Neural cell (in vitro differentiated cells): ENCODE results near the gene IGSF11. TPM values are rescaled to one million over a fixed set of nuclear protein-coding genes. Genes with fewer than 3 reads are reported as not detected.

ENCODE experiments used
- H2AFZ ChIP-seq: fragments of 200-600, 300-800 bp; sonication (generic), shearing (Covaris generic); 2 replicates; pipeline ENCODE4 v1.6.0; 2014; ENCODE audit warnings: low read depth, mild to moderate bottlenecking, antibody characterized with exemption, low read length, moderate library complexity
- H3F3A ChIP-seq: fragments of 200-600 bp; shearing (Covaris generic); 2 replicates; pipeline ENCODE4 v1.6.1; 2016; ENCODE audit warnings: mild to moderate bottlenecking, moderate library complexity, mixed read lengths, antibody characterized with exemption, low read length; ENCODE audit not compliant: insufficient read depth, poor library complexity, severe bottlenecking
- H3K27ac ChIP-seq: fragments of 200-600, 300-800 bp; sonication (generic), shearing (Covaris generic); 2 replicates; pipeline ENCODE4 v1.5.1; 2014; ENCODE audit warnings: mild to moderate bottlenecking, low read length, moderate library complexity
- H3K27me3 ChIP-seq: fragments of 300-800, 200-600 bp; sonication (generic), shearing (Covaris generic); 2 replicates; pipeline ENCODE4 v1.6.0; 2014; ENCODE audit warnings: mild to moderate bottlenecking, low read depth, low read length, moderate library complexity; ENCODE audit not compliant: insufficient read depth
- H3K36me3 ChIP-seq: fragments of 300-800, 200-600 bp; sonication (generic), shearing (Covaris generic); 2 replicates; pipeline ENCODE4 v1.5.1; 2014; ENCODE audit warnings: mild to moderate bottlenecking, antibody characterized with exemption, low read length, moderate library complexity; ENCODE audit not compliant: insufficient read depth
- H3K4me2 ChIP-seq: fragments of 300-800, 200-600 bp; sonication (generic), shearing (Covaris generic); 2 replicates; pipeline ENCODE4 v1.6.0; 2014; ENCODE audit warnings: mild to moderate bottlenecking, low read length
- H3K4me3 ChIP-seq: fragments of 300-800, 200-600 bp; sonication (generic), shearing (Covaris generic); 2 replicates; pipeline ENCODE4 v1.5.1; 2014; ENCODE audit warnings: mild to moderate bottlenecking, low read length, moderate library complexity
- H3K79me2 ChIP-seq: fragments of 200-600 bp; shearing (Covaris generic); replicated peaks from 2 replicates; pipeline ENCODE4 v1.6.0; 2014; ENCODE audit warnings: mild to moderate bottlenecking, low read length, moderate library complexity; ENCODE audit not compliant: insufficient read depth
- H3K9ac ChIP-seq: fragments of 300-800, 200-600 bp; sonication (generic), shearing (Covaris generic); 2 replicates; pipeline ENCODE4 v1.6.1; 2016; ENCODE audit warnings: mild to moderate bottlenecking, low read length, mixed read lengths
- H3K9me2 ChIP-seq: fragments of 200-600 bp; shearing (Covaris generic); 2 replicates; pipeline ENCODE4 v1.6.1; 2016; ENCODE audit warnings: mild to moderate bottlenecking, low read length, mixed read lengths; ENCODE audit not compliant: insufficient read depth
- H3K9me3 ChIP-seq: fragments of 200-600, 300-800 bp; sonication (generic), shearing (Covaris generic); 2 replicates; pipeline ENCODE4 v1.6.1; 2016; ENCODE audit warnings: mild to moderate bottlenecking, mixed run types, low read length, moderate library complexity, mixed read lengths
- H4K20me1 ChIP-seq: fragments of 200-600 bp; shearing (Covaris generic); 2 replicates; pipeline ENCODE4 v1.6.1; 2016; ENCODE audit warnings: mild to moderate bottlenecking, mixed run types; ENCODE audit not compliant: insufficient read depth
- EP300 ChIP-seq: fragments of 450-650 bp; conservative IDR thresholded peaks from 2 replicates; pipeline ENCODE4 v1.6.1; 2014; ENCODE audit warnings: antibody characterized with exemption, mild to moderate bottlenecking, moderate library complexity; ENCODE audit not compliant: poor library complexity, severe bottlenecking
- EZH2 ChIP-seq: fragments of 200-600, 300-800 bp; shearing (Covaris generic), sonication (generic); IDR thresholded peaks from 2 replicates; pipeline ENCODE4 v1.6.1; 2014; ENCODE audit warnings: antibody characterized with exemption, low read length, borderline replicate concordance, mild to moderate bottlenecking; ENCODE audit not compliant: insufficient read depth, poor library complexity, severe bottlenecking
- MXI1 ChIP-seq: fragments of 450-650 bp; conservative IDR thresholded peaks from 2 replicates; pipeline ENCODE4 v1.6.1; 2014; ENCODE audit warnings: antibody characterized with exemption, mild to moderate bottlenecking; ENCODE audit not compliant: poor library complexity, severe bottlenecking
- POLR2AphosphoS5 ChIP-seq: IDR thresholded peaks from 2 replicates; pipeline ENCODE4 v1.6.1; 2012
- RAD21 ChIP-seq: fragments of 450-650 bp; conservative IDR thresholded peaks from 2 replicates; pipeline ENCODE4 v1.6.1; 2014; ENCODE audit warnings: antibody characterized with exemption, mild to moderate bottlenecking, moderate library complexity
- SMC3 ChIP-seq: fragments of 450-650 bp; conservative IDR thresholded peaks from 2 replicates; pipeline ENCODE4 v1.6.1; 2014; ENCODE audit warnings: antibody characterized with exemption, mild to moderate bottlenecking, moderate library complexity; ENCODE audit not compliant: poor library complexity
- TAF1 ChIP-seq: IDR thresholded peaks from 2 replicates; pipeline ENCODE4 v1.6.1; 2012; ENCODE audit warnings: low read depth
- polyA plus RNA-seq: library from polyadenylated mRNA; depleted of rRNA; stranded (reverse); fragments of >200 nt; gene quantifications from 2 replicates; pipeline ENCODE4 v1.2.3, GENCODE V29; 2014
- TF ChIP-seq, protein P1 (sequence below): fragments of 450-650 bp; IDR thresholded peaks from 2 replicates; pipeline ENCODE4 v1.5.1; 2014; ENCODE audit warnings: antibody characterized with exemption, mild to moderate bottlenecking, moderate library complexity; ENCODE audit not compliant: poor library complexity, severe bottlenecking
- TF ChIP-seq, protein P2 (sequence below): IDR thresholded peaks from 2 replicates; pipeline ENCODE4 v1.6.1; 2012; ENCODE audit warnings: borderline replicate concordance

The IGSF11 gene
- polyA plus RNA-seq, 1 donor from 2014 or later = 1.2 TPM

DNA sequence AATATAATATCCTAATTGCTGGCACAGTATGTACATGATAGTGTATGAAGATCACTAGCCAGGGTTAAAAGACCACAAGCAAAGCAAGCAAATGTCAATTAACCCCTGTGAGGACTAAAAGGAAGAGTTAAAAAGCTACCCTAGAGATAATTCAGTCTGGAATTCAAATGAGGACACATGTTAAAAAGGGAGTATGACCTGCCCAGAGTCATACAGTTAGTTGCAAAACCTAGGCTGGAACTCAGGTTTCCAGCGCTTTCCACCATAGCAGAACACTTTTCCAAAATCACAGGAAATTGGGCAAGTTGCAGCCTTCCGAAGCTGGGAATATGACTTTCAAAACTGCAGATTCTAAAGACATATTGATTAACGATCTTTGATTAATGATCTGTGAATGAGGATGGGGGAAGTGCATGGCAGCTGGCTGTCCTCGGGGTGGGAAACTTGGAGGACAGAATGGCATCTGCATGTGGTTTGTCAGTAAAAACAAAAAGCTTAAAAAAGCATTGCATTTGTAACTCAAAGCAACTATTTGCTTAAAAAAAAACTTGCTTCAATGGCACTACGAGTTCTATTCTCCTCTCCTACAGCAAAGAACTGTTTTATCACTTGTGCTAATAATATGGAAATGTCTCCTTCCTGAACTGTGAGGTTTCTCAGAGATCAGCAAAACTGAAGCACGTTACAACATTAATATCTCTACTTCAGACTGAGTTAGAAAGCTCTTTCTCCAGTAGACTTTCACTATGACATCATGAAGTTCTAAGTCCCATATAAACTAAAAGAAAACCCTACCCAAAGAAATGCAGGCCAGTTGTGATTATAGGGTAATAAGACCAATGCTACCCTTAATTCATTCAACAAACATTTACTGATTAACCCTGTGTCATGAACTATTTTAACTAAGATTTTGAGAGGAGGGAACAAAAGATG, 46.2 kb downstream of the IGSF11 start:
- Histone ChIP-seq H3K4me2 (no peak overlapping the region), H3K27ac (no peak overlapping the region), H3K36me3 (no peaks in the 10 kb centered on the region), H3K9ac (no peak overlapping the region), H3K9me3 (no peaks in the 10 kb centered on the region), H3K4me3 (no peak overlapping the region), H3K27me3 (no peaks in the 10 kb centered on the region), H3K79me2 (no peaks in the 10 kb centered on the region), H2AFZ (no peak overlapping the region), H4K20me1 (no peaks in the 10 kb centered on the region), H3F3A (no peaks in the 10 kb centered on the region), H3K9me2 (no peaks in the 10 kb centered on the region)
- TF ChIP-seq, protein P1, sequence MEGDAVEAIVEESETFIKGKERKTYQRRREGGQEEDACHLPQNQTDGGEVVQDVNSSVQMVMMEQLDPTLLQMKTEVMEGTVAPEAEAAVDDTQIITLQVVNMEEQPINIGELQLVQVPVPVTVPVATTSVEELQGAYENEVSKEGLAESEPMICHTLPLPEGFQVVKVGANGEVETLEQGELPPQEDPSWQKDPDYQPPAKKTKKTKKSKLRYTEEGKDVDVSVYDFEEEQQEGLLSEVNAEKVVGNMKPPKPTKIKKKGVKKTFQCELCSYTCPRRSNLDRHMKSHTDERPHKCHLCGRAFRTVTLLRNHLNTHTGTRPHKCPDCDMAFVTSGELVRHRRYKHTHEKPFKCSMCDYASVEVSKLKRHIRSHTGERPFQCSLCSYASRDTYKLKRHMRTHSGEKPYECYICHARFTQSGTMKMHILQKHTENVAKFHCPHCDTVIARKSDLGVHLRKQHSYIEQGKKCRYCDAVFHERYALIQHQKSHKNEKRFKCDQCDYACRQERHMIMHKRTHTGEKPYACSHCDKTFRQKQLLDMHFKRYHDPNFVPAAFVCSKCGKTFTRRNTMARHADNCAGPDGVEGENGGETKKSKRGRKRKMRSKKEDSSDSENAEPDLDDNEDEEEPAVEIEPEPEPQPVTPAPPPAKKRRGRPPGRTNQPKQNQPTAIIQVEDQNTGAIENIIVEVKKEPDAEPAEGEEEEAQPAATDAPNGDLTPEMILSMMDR = no peak
- no peak for TF ChIP-seq POLR2AphosphoS5
- TF ChIP-seq MXI1 = no peak

DNA sequence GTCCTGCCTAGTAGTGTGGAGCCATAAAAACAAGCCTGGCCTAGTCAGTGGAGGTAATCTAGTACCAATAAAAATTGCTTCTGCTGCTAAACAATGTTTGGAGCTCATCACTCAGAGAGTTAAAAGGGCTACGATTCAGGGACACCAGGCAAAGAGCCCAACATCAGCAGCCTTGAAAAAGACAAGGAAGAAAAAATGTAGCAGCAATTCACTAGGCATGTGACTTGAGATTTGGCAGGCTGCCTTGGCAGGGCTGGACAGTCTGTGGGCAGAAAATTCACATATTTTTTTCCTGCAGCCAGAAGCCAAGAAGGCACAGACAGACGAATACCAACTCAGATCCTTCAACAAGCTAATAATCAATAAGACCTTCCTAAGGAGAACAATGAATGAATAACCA, 47.2 kb downstream of the IGSF11 start:
- Histone ChIP-seq H3K79me2 (no peaks in the 10 kb centered on the region), H2AFZ (no peak overlapping the region), H3F3A (no peaks in the 10 kb centered on the region), H3K36me3 (no peaks in the 10 kb centered on the region), H3K27me3 (no peaks in the 10 kb centered on the region), H3K9ac (no peak overlapping the region), H3K4me3 (no peak overlapping the region), H3K9me2 (no peaks in the 10 kb centered on the region), H3K27ac (no peak overlapping the region), H4K20me1 (no peaks in the 10 kb centered on the region), H3K9me3 (no peaks in the 10 kb centered on the region), H3K4me2 (no peak overlapping the region)
- TF ChIP-seq, protein P2, sequence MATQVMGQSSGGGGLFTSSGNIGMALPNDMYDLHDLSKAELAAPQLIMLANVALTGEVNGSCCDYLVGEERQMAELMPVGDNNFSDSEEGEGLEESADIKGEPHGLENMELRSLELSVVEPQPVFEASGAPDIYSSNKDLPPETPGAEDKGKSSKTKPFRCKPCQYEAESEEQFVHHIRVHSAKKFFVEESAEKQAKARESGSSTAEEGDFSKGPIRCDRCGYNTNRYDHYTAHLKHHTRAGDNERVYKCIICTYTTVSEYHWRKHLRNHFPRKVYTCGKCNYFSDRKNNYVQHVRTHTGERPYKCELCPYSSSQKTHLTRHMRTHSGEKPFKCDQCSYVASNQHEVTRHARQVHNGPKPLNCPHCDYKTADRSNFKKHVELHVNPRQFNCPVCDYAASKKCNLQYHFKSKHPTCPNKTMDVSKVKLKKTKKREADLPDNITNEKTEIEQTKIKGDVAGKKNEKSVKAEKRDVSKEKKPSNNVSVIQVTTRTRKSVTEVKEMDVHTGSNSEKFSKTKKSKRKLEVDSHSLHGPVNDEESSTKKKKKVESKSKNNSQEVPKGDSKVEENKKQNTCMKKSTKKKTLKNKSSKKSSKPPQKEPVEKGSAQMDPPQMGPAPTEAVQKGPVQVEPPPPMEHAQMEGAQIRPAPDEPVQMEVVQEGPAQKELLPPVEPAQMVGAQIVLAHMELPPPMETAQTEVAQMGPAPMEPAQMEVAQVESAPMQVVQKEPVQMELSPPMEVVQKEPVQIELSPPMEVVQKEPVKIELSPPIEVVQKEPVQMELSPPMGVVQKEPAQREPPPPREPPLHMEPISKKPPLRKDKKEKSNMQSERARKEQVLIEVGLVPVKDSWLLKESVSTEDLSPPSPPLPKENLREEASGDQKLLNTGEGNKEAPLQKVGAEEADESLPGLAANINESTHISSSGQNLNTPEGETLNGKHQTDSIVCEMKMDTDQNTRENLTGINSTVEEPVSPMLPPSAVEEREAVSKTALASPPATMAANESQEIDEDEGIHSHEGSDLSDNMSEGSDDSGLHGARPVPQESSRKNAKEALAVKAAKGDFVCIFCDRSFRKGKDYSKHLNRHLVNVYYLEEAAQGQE = no peak
- no peak for TF ChIP-seq TAF1
- TF ChIP-seq, protein P1 = no peak
- TF ChIP-seq EP300 = no peak
- TF ChIP-seq POLR2AphosphoS5 = no peak
- TF ChIP-seq MXI1 = no peak
- TF ChIP-seq RAD21 = no peak
- TF ChIP-seq SMC3 = no peak
- TF ChIP-seq EZH2 = no peak
